GM19452 (cell line): ENCODE data around the gene CFAP20DC.
"Not testable (repeated sequence)": the region's sequence is repeated elsewhere in the genome, so short reads cannot be mapped to it uniquely, and the experiment has no call there.

Source experiments
- ATAC-seq: cut with Tn5 transposase; IDR thresholded peaks from one replicate; pipeline ENCODE4 v1.9.1; 2021; ENCODE audit not compliant: unreplicated experiment

The CFAP20DC gene

GRCh38 chr3:59049671-59050331 is at the start of gene CFAP20DC:
TSS of gene CFAP20DC (minus strand) at chr3:59050025. CDS start at chr3:59049631, 394 bp downstream.
- ATAC-seq: peak; percentile 99

GRCh38 chr3:59098516-59098915 is 48.7 kb upstream of the CFAP20DC start:
- not testable (repeated sequence) for ATAC-seq

GRCh38 chr3:59094446-59094845 is 44.6 kb upstream of the CFAP20DC start:
- ATAC-seq: no peak

- no peak for ATAC-seq
Measured at GRCh38 chr3:59093521-59093920, 43.7 kb upstream of the CFAP20DC start.

- no peak for ATAC-seq
Measured at GRCh38 chr3:59088761-59089160, 38.9 kb upstream of the CFAP20DC start.

- ATAC-seq: no peak
Measured at GRCh38 chr3:59085976-59086375, 36.2 kb upstream of the CFAP20DC start.

- ATAC-seq: no peak
Measured at GRCh38 chr3:59084583-59084982, 34.8 kb upstream of the CFAP20DC start.

GRCh38 chr3:59082106-59082505 is 32.3 kb upstream of the CFAP20DC start:
- ATAC-seq: no peak

- ATAC-seq: no peak
Measured at GRCh38 chr3:59081071-59081470, 31.2 kb upstream of the CFAP20DC start.

- no peak for ATAC-seq
Measured at GRCh38 chr3:59079962-59080361, 30.1 kb upstream of the CFAP20DC start.

- ATAC-seq: no peak
Measured at GRCh38 chr3:59074764-59075163, 24.9 kb upstream of the CFAP20DC start.

- ATAC-seq: no peak
Measured at GRCh38 chr3:59072681-59073080, 22.9 kb upstream of the CFAP20DC start.

GRCh38 chr3:59069838-59070237 is 20.0 kb upstream of the CFAP20DC start:
- ATAC-seq: no peak

- no peak for ATAC-seq
Measured at GRCh38 chr3:59065240-59065639, 15.4 kb upstream of the CFAP20DC start.

- ATAC-seq: no peak
Measured at GRCh38 chr3:59064728-59065127, 14.9 kb upstream of the CFAP20DC start.

GRCh38 chr3:59064276-59064675 is 14.5 kb upstream of the CFAP20DC start:
- no peak for ATAC-seq

- no peak for ATAC-seq
Measured at GRCh38 chr3:59056706-59057105, 6.9 kb upstream of the CFAP20DC start.

GRCh38 chr3:59052803-59053411 is 3.1 kb upstream of the CFAP20DC start:
- no peak for ATAC-seq

- not testable (repeated sequence) for ATAC-seq
Measured at GRCh38 chr3:59050811-59051414, 1.1 kb upstream of the CFAP20DC start.

- no peak for ATAC-seq
Measured at GRCh38 chr3:59046839-59047238, 3.0 kb downstream of the CFAP20DC start.

- no peak for ATAC-seq
Measured at GRCh38 chr3:59043391-59043790, 6.4 kb downstream of the CFAP20DC start.

GRCh38 chr3:59040902-59041301 is 8.9 kb downstream of the CFAP20DC start:
- ATAC-seq: no peak
